T-helper 2 cell treated with Interferon-gamma antibody and Interleukin-4, amounts not matched to agents 5 μg/mL and 100 μg/mL, for 36 hours (primary cell): ENCODE results near the gene ARHGAP22.

ENCODE experiments used
- DNase-seq: peaks from one replicate; pipeline ENCODE4 v3.0.0; 2021; ENCODE audit warnings: low spot score
- H3K27ac Mint-ChIP-seq: one replicate; pipeline ENCODE4 v1.8.0; 2021; ENCODE audit warnings: mild to moderate bottlenecking, mixed read lengths
- H3K27me3 Mint-ChIP-seq: one replicate; pipeline ENCODE4 v1.8.0; 2021; ENCODE audit warnings: low read depth, mixed read lengths
- H3K36me3 Mint-ChIP-seq: one replicate; pipeline ENCODE4 v1.8.0; 2021; ENCODE audit warnings: low read depth, mixed read lengths
- H3K4me1 Mint-ChIP-seq: one replicate; pipeline ENCODE4 v1.8.0; 2021; ENCODE audit warnings: low read depth, mixed read lengths
- H3K4me3 Mint-ChIP-seq: one replicate; pipeline ENCODE4 v1.8.0; 2022; ENCODE audit warnings: mild to moderate bottlenecking, moderate library complexity, mixed read lengths
- H3K9me3 Mint-ChIP-seq: one replicate; pipeline ENCODE4 v1.8.0; 2021; ENCODE audit warnings: mixed read lengths

The ARHGAP22 gene

GRCh38 chr10:48638739-48639527 lies 34.1 kb upstream of the ARHGAP22 start:
- Mint-ChIP-seq H3K4me1 (peaks cover 12% of the 10 kb centered on the region), H3K27me3 (peaks cover 16% of the 10 kb centered on the region), H3K27ac (no peak overlapping the region), H3K4me3 (no peak overlapping the region), H3K36me3 (no peaks in the 10 kb centered on the region), H3K9me3 (peaks cover 20% of the 10 kb centered on the region)
- DNase-seq, result no peak

GRCh38 chr10:48638158-48638557 lies 33.3 kb upstream of the ARHGAP22 start:
- H3K4me3 Mint-ChIP-seq, result no peak overlapping the region
- no peaks in the 10 kb centered on the region for H3K36me3 Mint-ChIP-seq
- H3K27ac Mint-ChIP-seq, result no peak overlapping the region
- peaks cover 20% of the 10 kb centered on the region for H3K9me3 Mint-ChIP-seq
- peaks cover 19% of the 10 kb centered on the region for H3K4me1 Mint-ChIP-seq
- no peak for DNase-seq
- peaks cover 16% of the 10 kb centered on the region for H3K27me3 Mint-ChIP-seq

- Mint-ChIP-seq H3K36me3 (no peaks in the 10 kb centered on the region), H3K4me1 (peaks cover 19% of the 10 kb centered on the region), H3K27me3 (peaks cover 23% of the 10 kb centered on the region), H3K9me3 (peaks cover 18% of the 10 kb centered on the region), H3K27ac (no peak overlapping the region), H3K4me3 (no peak overlapping the region)
- DNase-seq, result no peak
Observed at GRCh38 chr10:48636901-48637300, 32.0 kb upstream of the ARHGAP22 start.

GRCh38 chr10:48636231-48636630 lies 31.4 kb upstream of the ARHGAP22 start:
- peaks cover 26% of the 10 kb centered on the region for H3K27me3 Mint-ChIP-seq
- peaks cover 19% of the 10 kb centered on the region for H3K4me1 Mint-ChIP-seq
- DNase-seq, result no peak
- no peak overlapping the region for H3K27ac Mint-ChIP-seq
- no peaks in the 10 kb centered on the region for H3K36me3 Mint-ChIP-seq
- peaks cover 11% of the 10 kb centered on the region for H3K9me3 Mint-ChIP-seq
- no peak overlapping the region for H3K4me3 Mint-ChIP-seq

GRCh38 chr10:48634984-48635557 lies 30.2 kb upstream of the ARHGAP22 start:
- H3K27ac Mint-ChIP-seq, result no peak overlapping the region

GRCh38 chr10:48634198-48634983 lies 29.5 kb upstream of the ARHGAP22 start:
- peak overlapping the region; percentile 4 for H3K27ac Mint-ChIP-seq
- peaks cover 19% of the 10 kb centered on the region for H3K4me1 Mint-ChIP-seq
- H3K9me3 Mint-ChIP-seq, result no peaks in the 10 kb centered on the region
- peak; percentile 50 for DNase-seq
- peak overlapping the region; percentile 39 for H3K4me3 Mint-ChIP-seq
- H3K27me3 Mint-ChIP-seq, result peaks cover 23% of the 10 kb centered on the region
- H3K36me3 Mint-ChIP-seq, result no peaks in the 10 kb centered on the region

More at GRCh38 chr10:48634984-48635557, 30.2 kb upstream of the ARHGAP22 start:
- DNase-seq, result no peak
- peaks cover 2% of the 10 kb centered on the region for H3K9me3 Mint-ChIP-seq
- H3K4me1 Mint-ChIP-seq, result peaks cover 19% of the 10 kb centered on the region
- H3K4me3 Mint-ChIP-seq, result no peak overlapping the region
- peaks cover 27% of the 10 kb centered on the region for H3K27me3 Mint-ChIP-seq
- no peaks in the 10 kb centered on the region for H3K36me3 Mint-ChIP-seq

GRCh38 chr10:48633381-48634197 lies 28.7 kb upstream of the ARHGAP22 start:
- Mint-ChIP-seq H3K27ac (no peak overlapping the region), H3K36me3 (no peaks in the 10 kb centered on the region), H3K27me3 (peaks cover 20% of the 10 kb centered on the region), H3K9me3 (no peaks in the 10 kb centered on the region), H3K4me1 (peaks cover 19% of the 10 kb centered on the region), H3K4me3 (peak overlapping the region; percentile 39)
- DNase-seq, result no peak

- peaks cover 20% of the 10 kb centered on the region for H3K27me3 Mint-ChIP-seq
- no peak overlapping the region for H3K4me3 Mint-ChIP-seq
- no peak for DNase-seq
- peaks cover 19% of the 10 kb centered on the region for H3K4me1 Mint-ChIP-seq
- no peaks in the 10 kb centered on the region for H3K36me3 Mint-ChIP-seq
- H3K9me3 Mint-ChIP-seq, result no peaks in the 10 kb centered on the region
- H3K27ac Mint-ChIP-seq, result no peak overlapping the region
Observed at GRCh38 chr10:48632166-48632565, 27.3 kb upstream of the ARHGAP22 start.

- H3K27me3 Mint-ChIP-seq, result peaks cover 16% of the 10 kb centered on the region
- no peaks in the 10 kb centered on the region for H3K4me1 Mint-ChIP-seq
- no peaks in the 10 kb centered on the region for H3K9me3 Mint-ChIP-seq
- no peak for DNase-seq
- no peak overlapping the region for H3K27ac Mint-ChIP-seq
- no peaks in the 10 kb centered on the region for H3K36me3 Mint-ChIP-seq
- H3K4me3 Mint-ChIP-seq, result no peak overlapping the region
Observed at GRCh38 chr10:48627984-48628609, 23.2 kb upstream of the ARHGAP22 start.

- H3K4me3 Mint-ChIP-seq, result no peak overlapping the region
Observed at GRCh38 chr10:48626986-48627731, 22.3 kb upstream of the ARHGAP22 start.

GRCh38 chr10:48626447-48626846 lies 21.6 kb upstream of the ARHGAP22 start:
- Mint-ChIP-seq H3K4me3 (no peak overlapping the region), H3K36me3 (no peaks in the 10 kb centered on the region), H3K9me3 (no peaks in the 10 kb centered on the region), H3K27ac (no peak overlapping the region), H3K27me3 (peaks cover 13% of the 10 kb centered on the region), H3K4me1 (no peaks in the 10 kb centered on the region)
- no peak for DNase-seq

More at GRCh38 chr10:48626986-48627731, 22.3 kb upstream of the ARHGAP22 start:
- no peaks in the 10 kb centered on the region for H3K36me3 Mint-ChIP-seq
- H3K27ac Mint-ChIP-seq, result no peak overlapping the region
- peaks cover 14% of the 10 kb centered on the region for H3K27me3 Mint-ChIP-seq
- no peaks in the 10 kb centered on the region for H3K4me1 Mint-ChIP-seq
- no peak for DNase-seq
- H3K9me3 Mint-ChIP-seq, result no peaks in the 10 kb centered on the region

- Mint-ChIP-seq H3K9me3 (no peaks in the 10 kb centered on the region), H3K27me3 (peaks cover 14% of the 10 kb centered on the region), H3K36me3 (no peaks in the 10 kb centered on the region), H3K4me3 (no peak overlapping the region), H3K4me1 (no peaks in the 10 kb centered on the region), H3K27ac (no peak overlapping the region)
- no peak for DNase-seq
Observed at GRCh38 chr10:48625826-48626134, 20.9 kb upstream of the ARHGAP22 start.
